T-helper 1 cell treated with Interleukin-12 subunit alpha and Interleukin-12 subunit beta and Interleukin-4 antibody, amounts not matched to agents 30 μg/mL and 1 μg/mL, for 36 hours (primary cell): ENCODE results near the gene CHST1.

Experiments used
- H3K27ac Mint-ChIP-seq: one replicate; pipeline ENCODE4 v1.8.0; 2021; ENCODE audit warnings: mild to moderate bottlenecking, mixed read lengths
- H3K27me3 Mint-ChIP-seq: one replicate; pipeline ENCODE4 v1.8.0; 2021; ENCODE audit warnings: low read depth, mixed read lengths
- H3K36me3 Mint-ChIP-seq: one replicate; pipeline ENCODE4 v1.8.0; 2021; ENCODE audit warnings: low read depth, mixed read lengths
- H3K4me1 Mint-ChIP-seq: one replicate; pipeline ENCODE4 v1.8.0; 2021; ENCODE audit warnings: low read depth, mixed read lengths
- H3K4me3 Mint-ChIP-seq: one replicate; pipeline ENCODE4 v1.8.0; 2021; ENCODE audit warnings: mild to moderate bottlenecking, moderate library complexity, mixed read lengths
- H3K9me3 Mint-ChIP-seq: one replicate; pipeline ENCODE4 v1.8.0; 2021; ENCODE audit warnings: mixed read lengths

The CHST1 gene

DNA sequence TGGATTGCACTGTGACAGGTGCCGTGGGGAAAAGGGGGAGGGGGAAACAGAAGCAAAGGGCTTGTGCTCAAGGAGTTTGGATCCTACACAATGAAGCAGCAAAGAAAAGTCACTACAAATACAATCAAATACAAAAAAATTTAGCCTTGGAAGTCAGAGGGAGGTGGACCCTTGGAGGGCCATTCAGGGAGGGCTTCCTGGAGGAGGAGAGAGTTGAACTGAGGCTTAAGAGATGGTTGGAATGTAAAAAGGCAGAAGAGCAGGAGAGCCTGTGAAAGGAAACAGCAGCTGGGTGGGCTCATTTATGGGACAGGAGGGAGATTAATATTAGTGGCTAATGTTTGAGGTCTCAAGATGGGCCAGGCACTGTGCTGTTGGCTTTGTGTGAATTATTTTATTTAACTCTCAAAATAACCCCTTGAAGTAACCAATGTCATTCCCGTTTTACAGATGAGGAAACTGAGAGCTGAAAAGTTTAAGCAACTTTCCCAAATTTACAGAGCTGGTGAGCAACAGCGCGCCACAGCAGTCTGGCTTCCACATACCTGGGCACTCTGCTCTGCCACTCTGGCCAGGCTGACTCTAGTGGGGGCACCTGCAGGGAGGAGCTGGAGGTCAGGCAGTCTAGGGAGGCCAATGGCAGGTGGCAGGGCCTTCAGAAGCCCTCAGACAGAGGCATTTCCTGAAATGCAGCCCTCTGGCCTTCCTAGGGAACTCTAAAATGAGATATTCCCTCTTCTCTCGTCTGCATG lies 2.7 kb upstream of the CHST1 start:
- Mint-ChIP-seq H3K36me3 (no peaks in the 10 kb centered on the region), H3K9me3 (no peaks in the 10 kb centered on the region), H3K4me1 (peaks cover 2% of the 10 kb centered on the region), H3K27me3 (peaks cover 44% of the 10 kb centered on the region), H3K4me3 (no peak overlapping the region), H3K27ac (no peak overlapping the region)

DNA sequence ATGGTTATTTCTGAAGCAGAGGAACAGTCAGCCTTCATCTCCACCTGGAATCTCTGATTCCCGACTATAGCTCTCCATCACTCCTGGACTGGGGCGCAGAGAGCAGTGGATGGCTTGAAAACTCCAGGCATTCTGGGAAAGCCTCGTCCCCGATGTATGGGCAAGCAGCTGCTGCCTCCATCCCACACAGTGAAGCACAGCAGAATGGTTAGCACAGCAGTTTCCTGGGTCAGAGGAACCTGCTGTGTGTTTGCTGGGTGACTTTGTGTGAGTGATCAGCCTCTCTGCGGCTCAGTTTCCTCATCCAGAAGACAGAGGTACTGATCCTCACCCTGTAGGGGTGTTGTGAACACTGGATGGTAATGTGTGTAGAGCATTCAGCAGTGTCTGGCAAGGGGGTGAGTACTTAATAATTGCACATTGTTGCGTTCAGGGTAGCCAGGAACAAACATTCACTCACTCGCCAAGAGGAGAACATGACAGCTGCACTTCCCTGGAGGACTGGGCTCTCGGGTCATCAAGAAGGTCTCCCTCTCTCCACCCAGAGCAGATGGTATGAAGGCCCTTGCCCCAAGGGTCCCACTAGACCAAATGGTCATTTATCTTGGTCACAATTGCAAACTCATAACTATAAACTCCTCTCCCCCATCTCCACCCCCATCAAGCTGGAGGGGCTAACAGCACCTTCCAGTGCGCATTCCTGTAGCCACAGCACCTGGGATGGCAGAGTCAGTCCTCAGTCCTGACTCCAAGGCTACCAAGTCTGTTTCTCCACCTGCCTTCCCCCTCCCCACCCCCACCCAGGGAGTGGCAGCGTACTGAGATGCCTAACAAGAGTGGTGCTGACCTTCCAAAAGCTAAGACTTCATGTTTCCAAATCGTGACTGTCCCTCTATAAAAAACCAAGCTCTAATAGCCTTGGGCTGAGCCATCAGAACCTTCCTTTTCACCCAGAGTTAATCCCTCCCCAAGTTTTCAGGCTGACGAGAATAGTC lies 1.5 kb upstream of the CHST1 start:
- H3K9me3 Mint-ChIP-seq: no peaks in the 10 kb centered on the region
- H3K4me3 Mint-ChIP-seq: no peak overlapping the region
- peaks cover 50% of the 10 kb centered on the region for H3K27me3 Mint-ChIP-seq
- H3K4me1 Mint-ChIP-seq: peaks cover 2% of the 10 kb centered on the region
- H3K27ac Mint-ChIP-seq: no peak overlapping the region
- no peaks in the 10 kb centered on the region for H3K36me3 Mint-ChIP-seq

GRCh38 chr11:45665933-45666647 lies 668 bp upstream of the CHST1 start:
- Mint-ChIP-seq H3K27me3 (peaks cover 55% of the 10 kb centered on the region), H3K36me3 (no peaks in the 10 kb centered on the region), H3K27ac (no peak overlapping the region)

DNA sequence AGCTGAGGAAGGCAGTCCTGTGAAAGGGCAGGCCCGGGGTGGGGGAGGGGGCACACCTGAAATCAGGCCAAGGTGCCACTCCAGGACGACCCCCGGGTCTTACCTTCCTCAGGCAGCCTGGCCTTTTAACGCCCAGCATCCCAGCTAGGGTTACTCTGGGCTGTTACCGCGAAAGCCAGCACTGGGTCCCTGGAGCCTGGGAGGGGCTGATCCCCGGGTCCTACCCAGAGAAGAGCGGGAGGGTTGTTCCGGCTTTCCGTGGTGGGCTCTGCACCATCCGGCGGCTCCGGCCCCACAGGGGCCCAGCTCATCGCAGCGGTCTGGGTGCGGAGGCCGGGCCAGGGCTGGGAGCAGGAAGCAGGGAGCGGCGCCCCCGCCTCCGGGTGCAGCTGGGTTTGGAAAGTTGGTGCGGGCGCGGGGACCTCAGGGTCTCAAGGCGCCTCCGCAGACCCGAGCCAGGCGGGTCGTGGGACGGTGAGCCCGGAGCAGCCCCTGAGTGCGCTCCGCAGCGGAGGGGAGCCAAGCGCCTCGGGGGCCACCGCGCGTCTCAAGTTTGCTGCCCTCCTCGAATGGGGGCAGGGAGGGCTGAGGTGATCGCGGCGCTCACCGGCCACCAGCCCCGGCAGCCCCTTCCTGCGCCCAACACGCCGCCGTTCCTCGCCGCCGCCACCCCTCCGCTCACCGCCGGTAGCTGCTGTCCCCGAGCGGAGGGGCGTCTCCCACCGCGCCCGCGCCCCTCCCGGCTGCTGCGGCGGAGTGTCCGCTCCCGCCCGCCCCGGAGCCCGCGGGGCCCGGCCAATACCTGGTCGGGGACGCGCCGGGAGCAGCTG lies 831 bp downstream of the CHST1 start:
- no peak overlapping the region for H3K27ac Mint-ChIP-seq
- H3K4me1 Mint-ChIP-seq: peaks cover 2% of the 10 kb centered on the region
- H3K36me3 Mint-ChIP-seq: no peaks in the 10 kb centered on the region
- no peaks in the 10 kb centered on the region for H3K9me3 Mint-ChIP-seq
- H3K27me3 Mint-ChIP-seq: peaks cover 62% of the 10 kb centered on the region
- H3K4me3 Mint-ChIP-seq: no peak overlapping the region

More at GRCh38 chr11:45665933-45666647, 668 bp upstream of the CHST1 start:
- H3K9me3 Mint-ChIP-seq: no peaks in the 10 kb centered on the region
- H3K4me3 Mint-ChIP-seq: peak overlapping the region; percentile 56
- H3K4me1 Mint-ChIP-seq: peaks cover 2% of the 10 kb centered on the region

GRCh38 chr11:45663486-45664375 lies 1.7 kb downstream of the CHST1 start:
- H3K9me3 Mint-ChIP-seq: no peaks in the 10 kb centered on the region
- H3K27ac Mint-ChIP-seq: no peak overlapping the region
- H3K36me3 Mint-ChIP-seq: no peaks in the 10 kb centered on the region
- H3K4me1 Mint-ChIP-seq: peaks cover 2% of the 10 kb centered on the region
- H3K4me3 Mint-ChIP-seq: no peak overlapping the region
- peaks cover 56% of the 10 kb centered on the region for H3K27me3 Mint-ChIP-seq

GRCh38 chr11:45662665-45663485 lies 2.5 kb downstream of the CHST1 start:
- Mint-ChIP-seq H3K27ac (no peak overlapping the region), H3K4me3 (no peak overlapping the region), H3K4me1 (peaks cover 2% of the 10 kb centered on the region), H3K36me3 (no peaks in the 10 kb centered on the region), H3K27me3 (peaks cover 53% of the 10 kb centered on the region), H3K9me3 (no peaks in the 10 kb centered on the region)

DNA sequence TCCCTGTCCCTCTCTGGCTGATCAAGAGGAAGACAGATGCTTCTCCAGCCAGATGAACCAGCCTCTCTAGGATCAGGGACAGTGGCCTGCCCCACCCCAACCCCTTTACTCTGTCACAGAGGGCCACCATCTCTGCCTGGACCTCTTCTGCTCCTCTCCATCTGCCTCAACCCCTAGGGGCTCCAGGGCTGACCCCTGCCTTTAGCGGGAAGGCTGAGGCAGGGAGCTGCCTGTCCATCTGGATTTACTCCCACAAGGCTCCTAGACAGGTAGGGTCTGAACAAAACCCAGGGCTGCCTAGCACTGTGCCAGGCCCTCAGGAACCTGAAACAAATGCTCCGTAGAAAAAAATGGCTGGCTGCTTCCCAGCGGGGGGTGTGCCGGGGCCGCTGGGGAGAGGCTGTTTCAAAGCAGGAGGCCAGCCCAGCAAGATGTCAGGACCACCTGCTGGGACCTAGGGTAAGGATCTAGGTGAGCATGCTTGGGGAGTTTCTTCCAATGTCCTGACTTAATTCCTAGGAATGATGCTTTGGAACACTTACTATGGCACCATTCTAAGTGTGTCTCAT lies 3.2 kb downstream of the CHST1 start:
- Mint-ChIP-seq H3K4me3 (no peak overlapping the region), H3K36me3 (no peaks in the 10 kb centered on the region), H3K27ac (no peak overlapping the region), H3K27me3 (peaks cover 46% of the 10 kb centered on the region), H3K4me1 (peaks cover 2% of the 10 kb centered on the region), H3K9me3 (no peaks in the 10 kb centered on the region)

DNA sequence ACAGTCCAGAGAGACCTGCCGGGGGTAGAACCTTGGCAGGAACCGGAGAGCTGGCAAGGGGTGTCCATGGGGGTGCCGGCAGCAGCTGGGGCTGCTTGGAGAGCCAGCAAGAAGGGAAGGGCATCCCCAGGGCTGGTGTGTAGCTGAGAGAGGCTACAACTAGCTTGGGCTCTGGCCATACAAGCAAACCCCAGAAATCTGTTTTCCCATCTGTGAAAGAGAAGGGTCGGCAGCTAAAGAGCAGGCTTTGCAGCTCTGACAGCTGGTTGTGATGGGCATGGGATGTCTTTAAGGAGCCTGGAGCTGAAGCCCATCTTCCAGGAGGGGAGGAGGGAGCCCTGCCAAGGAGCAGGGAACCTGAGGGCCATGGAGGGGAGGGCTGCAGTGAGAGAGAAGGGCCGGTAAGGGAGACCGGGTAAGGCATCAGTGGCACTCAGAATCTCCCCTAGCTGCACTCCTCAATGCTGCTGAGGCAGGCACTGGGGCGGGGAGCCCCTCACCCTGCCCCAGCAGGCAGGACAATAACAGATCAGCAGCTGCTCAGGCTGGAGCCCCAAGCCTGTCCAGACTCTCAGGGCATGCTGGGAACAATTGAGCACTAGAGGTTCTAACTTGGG lies 3.9 kb downstream of the CHST1 start:
- H3K4me1 Mint-ChIP-seq: peaks cover 2% of the 10 kb centered on the region
- no peaks in the 10 kb centered on the region for H3K36me3 Mint-ChIP-seq
- no peaks in the 10 kb centered on the region for H3K9me3 Mint-ChIP-seq
- H3K4me3 Mint-ChIP-seq: no peak overlapping the region
- H3K27ac Mint-ChIP-seq: no peak overlapping the region
- peaks cover 40% of the 10 kb centered on the region for H3K27me3 Mint-ChIP-seq

- Mint-ChIP-seq H3K9me3 (no peaks in the 10 kb centered on the region), H3K4me3 (no peak overlapping the region), H3K36me3 (no peaks in the 10 kb centered on the region), H3K27ac (no peak overlapping the region), H3K4me1 (peaks cover 2% of the 10 kb centered on the region), H3K27me3 (peaks cover 33% of the 10 kb centered on the region)
These were observed 4.5 kb downstream of the CHST1 start for GRCh38 chr11:45660729-45661438.

DNA sequence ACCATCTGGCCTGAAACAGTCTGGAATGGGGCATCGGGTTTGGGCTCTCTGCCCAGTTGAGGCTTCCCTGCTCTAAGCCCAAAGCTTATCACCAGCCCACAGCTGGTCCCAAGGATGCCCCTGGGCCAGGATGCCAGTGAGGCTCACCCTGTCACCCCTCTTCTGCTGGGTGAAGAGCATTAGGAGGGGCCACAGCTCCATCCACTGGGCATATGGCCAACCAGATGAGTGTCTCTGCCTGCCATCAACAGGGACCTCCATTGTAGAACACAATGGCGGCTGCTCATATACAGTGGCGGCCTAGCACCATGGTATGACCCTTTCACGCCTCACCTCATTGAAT lies 5.6 kb downstream of the CHST1 start:
- Mint-ChIP-seq H3K27ac (no peak overlapping the region), H3K27me3 (peaks cover 31% of the 10 kb centered on the region), H3K4me3 (no peak overlapping the region), H3K36me3 (no peaks in the 10 kb centered on the region), H3K4me1 (peaks cover 6% of the 10 kb centered on the region), H3K9me3 (no peaks in the 10 kb centered on the region)

GRCh38 chr11:45659031-45659817 lies 6.2 kb downstream of the CHST1 start:
- Mint-ChIP-seq H3K9me3 (no peaks in the 10 kb centered on the region), H3K36me3 (no peaks in the 10 kb centered on the region), H3K4me3 (no peak overlapping the region), H3K27ac (no peak overlapping the region), H3K4me1 (peaks cover 6% of the 10 kb centered on the region), H3K27me3 (peaks cover 31% of the 10 kb centered on the region)
